Ascending aorta (tissue), 2 donors: ENCODE data around the gene FCRL4. TPM values are rescaled to one million over a fixed set of nuclear protein-coding genes. Genes with fewer than 3 reads are reported as not detected.

Source experiments
- DNase-seq, 2 donors: peaks; one replicate each; pipeline ENCODE4 v3.0.0-alpha.2; 2019; ENCODE audit warnings: low spot score in 2 of 2
- H3K27ac ChIP-seq, 2 donors: fragments of 200-600 bp; sonication (generic); one replicate each; pipeline ENCODE4 v1.5.1; 2016 to 2017; ENCODE audit warnings: mild to moderate bottlenecking in 1 of 2
- H3K27me3 ChIP-seq: fragments of 200-600 bp; sonication (generic); one replicate; pipeline ENCODE4 v1.5.1; 2017
- H3K36me3 ChIP-seq, 2 donors: fragments of 200-600 bp; sonication (generic); one replicate each; pipeline ENCODE4 v1.5.1; 2016
- H3K4me1 ChIP-seq, 2 donors: fragments of 200-600 bp; sonication (generic); one replicate each; pipeline ENCODE4 v1.5.1; 2016 to 2017; ENCODE audit warnings: mild to moderate bottlenecking in 1 of 2
- H3K4me3 ChIP-seq, 2 donors: fragments of 200-600 bp; sonication (generic); one replicate each; pipeline ENCODE4 v1.5.1; 2016 to 2017; ENCODE audit warnings: mild to moderate bottlenecking in 1 of 2
- H3K9me3 ChIP-seq, 2 donors: fragments of 200-600 bp; sonication (generic); one replicate each; pipeline ENCODE4 v1.5.1; 2016
- intact Hi-C: fragments of 100-400 bp; cut with DNase I; formaldehyde crosslinking; loops from one replicate; pipeline ENCODE4 v1.15.1; 2023
- total RNA-seq: library from RNA; depleted of rRNA; stranded (reverse); fragments of >200 nt; gene quantifications from one replicate; pipeline ENCODE4 v1.1.0, GENCODE V29; 2016
- TF ChIP-seq, protein P1 (sequence below), 3 experiments: fragments of 200-600 bp in 2 of 3; fragments of 450-650 bp in 1 of 3; sonication (generic) in 2 of 3; IDR thresholded peaks; one replicate each; pipeline ENCODE4 v1.5.1; 2016 to 2019; ENCODE audit warnings: antibody characterized with exemption in 3 of 3, mild to moderate bottlenecking in 1 of 3, moderate library complexity in 1 of 3

Gene FCRL4
- total RNA-seq, 1 donor from 2014 or later, result not detected

- H3K27me3 ChIP-seq, result no peaks in the 10 kb centered on the region
- intact Hi-C loops, result no loop called here
- no peaks in the 10 kb centered on the region for H3K4me1 ChIP-seq
- DNase-seq, result no peak
- H3K36me3 ChIP-seq, result no peaks in the 10 kb centered on the region
- H3K4me3 ChIP-seq, result no peak overlapping the region
- H3K9me3 ChIP-seq, result no peaks in the 10 kb centered on the region
- TF ChIP-seq, protein P1, sequence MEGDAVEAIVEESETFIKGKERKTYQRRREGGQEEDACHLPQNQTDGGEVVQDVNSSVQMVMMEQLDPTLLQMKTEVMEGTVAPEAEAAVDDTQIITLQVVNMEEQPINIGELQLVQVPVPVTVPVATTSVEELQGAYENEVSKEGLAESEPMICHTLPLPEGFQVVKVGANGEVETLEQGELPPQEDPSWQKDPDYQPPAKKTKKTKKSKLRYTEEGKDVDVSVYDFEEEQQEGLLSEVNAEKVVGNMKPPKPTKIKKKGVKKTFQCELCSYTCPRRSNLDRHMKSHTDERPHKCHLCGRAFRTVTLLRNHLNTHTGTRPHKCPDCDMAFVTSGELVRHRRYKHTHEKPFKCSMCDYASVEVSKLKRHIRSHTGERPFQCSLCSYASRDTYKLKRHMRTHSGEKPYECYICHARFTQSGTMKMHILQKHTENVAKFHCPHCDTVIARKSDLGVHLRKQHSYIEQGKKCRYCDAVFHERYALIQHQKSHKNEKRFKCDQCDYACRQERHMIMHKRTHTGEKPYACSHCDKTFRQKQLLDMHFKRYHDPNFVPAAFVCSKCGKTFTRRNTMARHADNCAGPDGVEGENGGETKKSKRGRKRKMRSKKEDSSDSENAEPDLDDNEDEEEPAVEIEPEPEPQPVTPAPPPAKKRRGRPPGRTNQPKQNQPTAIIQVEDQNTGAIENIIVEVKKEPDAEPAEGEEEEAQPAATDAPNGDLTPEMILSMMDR (IDR thresholded peaks at IDR 0.05), result no peak
- H3K27ac ChIP-seq, result no peak overlapping the region
Measured at GRCh38 chr1:157626099-157626498, 28.2 kb upstream of the FCRL4 start.

DNA sequence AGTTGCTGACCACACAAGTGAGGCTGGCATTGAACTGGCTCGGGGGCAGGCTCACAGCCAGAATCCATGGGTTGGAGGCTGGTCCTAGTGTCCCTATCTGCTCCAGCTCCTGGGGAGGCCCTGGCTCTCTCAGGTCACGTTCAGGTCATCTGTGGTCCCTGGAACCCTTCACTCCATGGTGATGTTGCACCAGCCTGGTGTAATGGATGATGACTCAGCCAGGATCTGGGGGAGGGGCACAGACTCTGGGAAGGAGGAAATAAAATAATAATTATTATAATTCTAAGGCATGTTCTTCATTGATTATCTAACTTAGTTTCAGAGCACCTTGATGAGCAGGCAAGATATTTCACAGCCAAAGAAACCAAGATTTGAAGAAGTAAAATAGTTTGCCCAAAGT is 26.6 kb upstream of the FCRL4 start:
- H3K4me1 ChIP-seq, result no peaks in the 10 kb centered on the region
- H3K27me3 ChIP-seq, result no peaks in the 10 kb centered on the region
- DNase-seq, result no peak
- no peaks in the 10 kb centered on the region for H3K36me3 ChIP-seq
- H3K9me3 ChIP-seq, result no peaks in the 10 kb centered on the region
- no peak overlapping the region for H3K4me3 ChIP-seq
- no peak overlapping the region for H3K27ac ChIP-seq
- intact Hi-C loops, result no loop called here
- TF ChIP-seq, protein P1 (IDR thresholded peaks at IDR 0.05), result no peak

- TF ChIP-seq, protein P1 (IDR thresholded peaks at IDR 0.05), result no peak
Measured at GRCh38 chr1:157622471-157622870, 24.6 kb upstream of the FCRL4 start.

GRCh38 chr1:157618190-157618589 is 20.3 kb upstream of the FCRL4 start:
- Histone ChIP-seq H3K9me3 (no peaks in the 10 kb centered on the region), H3K27ac (no peak overlapping the region), H3K4me3 (no peak overlapping the region), H3K4me1 (no peaks in the 10 kb centered on the region), H3K36me3 (no peaks in the 10 kb centered on the region), H3K27me3 (no peaks in the 10 kb centered on the region)
- TF ChIP-seq, protein P1 (IDR thresholded peaks at IDR 0.05), result no peak
- intact Hi-C loops, result no loop called here
- no peak for DNase-seq

More at GRCh38 chr1:157622471-157622870, 24.6 kb upstream of the FCRL4 start:
- no peak for DNase-seq
- Histone ChIP-seq H3K4me1 (no peaks in the 10 kb centered on the region), H3K4me3 (no peak overlapping the region), H3K36me3 (no peaks in the 10 kb centered on the region), H3K27ac (no peak overlapping the region), H3K9me3 (no peaks in the 10 kb centered on the region), H3K27me3 (no peaks in the 10 kb centered on the region)
- intact Hi-C loops, result no loop called here

DNA sequence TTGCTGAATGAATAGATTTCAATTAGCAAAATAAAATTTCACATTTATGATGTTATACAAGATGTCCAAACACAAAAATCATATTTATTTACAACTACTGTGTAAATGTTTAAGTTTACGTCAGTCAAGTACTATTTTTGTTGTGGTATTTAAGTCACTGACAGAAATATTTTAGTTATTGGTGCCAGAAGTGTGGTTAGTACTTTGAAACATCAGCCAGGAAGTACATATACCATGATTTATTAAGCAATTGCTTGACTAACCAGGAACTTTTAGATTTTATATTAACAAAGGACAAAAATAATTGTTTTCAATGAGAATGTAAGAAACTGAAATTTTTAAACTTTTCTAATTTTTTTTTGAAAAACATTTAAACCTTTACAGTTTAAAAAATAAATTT is 2.4 kb upstream of the FCRL4 start:
- DNase-seq, result no peak
- intact Hi-C loops, result no loop called here
- Histone ChIP-seq H3K27me3 (no peaks in the 10 kb centered on the region), H3K9me3 (no peaks in the 10 kb centered on the region), H3K4me3 (no peak overlapping the region), H3K27ac (no peak overlapping the region), H3K4me1 (no peaks in the 10 kb centered on the region), H3K36me3 (no peaks in the 10 kb centered on the region)
- TF ChIP-seq, protein P1 (IDR thresholded peaks at IDR 0.05), result no peak

DNA sequence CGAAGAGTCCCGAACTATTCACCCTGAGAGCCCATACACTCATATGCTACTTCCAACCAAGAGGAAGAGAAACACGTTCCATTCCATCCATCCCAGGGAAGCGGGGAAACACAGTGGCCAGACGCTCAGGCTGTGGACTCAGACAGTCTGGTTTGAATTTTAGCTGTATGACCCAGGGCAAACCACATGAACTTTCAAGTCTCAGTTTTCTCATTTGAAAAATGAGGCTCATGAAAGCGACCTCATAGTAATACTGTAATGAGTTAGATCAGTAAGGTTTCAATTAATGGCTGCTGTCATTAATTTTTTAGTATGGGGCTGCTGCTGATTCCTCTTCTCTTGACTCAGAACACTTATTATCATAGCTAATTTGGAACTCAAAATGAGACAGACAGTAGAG is 1.5 kb downstream of the FCRL4 start:
- DNase-seq, result no peak
- Histone ChIP-seq H3K9me3 (no peaks in the 10 kb centered on the region), H3K4me3 (no peak overlapping the region), H3K4me1 (no peaks in the 10 kb centered on the region), H3K36me3 (no peaks in the 10 kb centered on the region), H3K27me3 (no peaks in the 10 kb centered on the region), H3K27ac (no peak overlapping the region)
- intact Hi-C loops, result no loop called here
- TF ChIP-seq, protein P1 (IDR thresholded peaks at IDR 0.05), result no peak
